Activated effector memory CD4-positive, alpha-beta T cell treated with anti-CD3 and anti-CD28 coated beads, Interleukin-2, amount 50 U/mL, for 16 hours (primary cell): ENCODE results near the gene GTF2A1L.
"Not testable (repeated sequence)": the region's sequence is repeated elsewhere in the genome, so short reads cannot be mapped to it uniquely, and the experiment has no call there.

Experiments
- DNase-seq: peaks from one replicate; pipeline ENCODE4 v3.0.0-alpha.2; 2020

GTF2A1L gene

GRCh38 chr2:48617618-48618017 is at the start of gene GTF2A1L:
GTF2A1L (plus strand) TSS chr2:48617856; CDS start chr2:48617875, 19 bp downstream.
- no peak for DNase-seq

- no peak for DNase-seq
Measured at GRCh38 chr2:48568547-48568946, 49.1 kb upstream of the GTF2A1L start.

- no peak for DNase-seq
Measured at GRCh38 chr2:48569433-48569832, 48.2 kb upstream of the GTF2A1L start.

- no peak for DNase-seq
Measured at GRCh38 chr2:48572816-48573215, 44.8 kb upstream of the GTF2A1L start.

GRCh38 chr2:48574353-48575287 is 43.0 kb upstream of the GTF2A1L start:
- no peak for DNase-seq

GRCh38 chr2:48578313-48578712 is 39.3 kb upstream of the GTF2A1L start:
- DNase-seq, result no peak

GRCh38 chr2:48583961-48584360 is 33.7 kb upstream of the GTF2A1L start:
- no peak for DNase-seq

GRCh38 chr2:48584551-48584950 is 33.1 kb upstream of the GTF2A1L start:
- DNase-seq, result no peak

GRCh38 chr2:48586433-48586832 is 31.2 kb upstream of the GTF2A1L start:
- no peak for DNase-seq

- no peak for DNase-seq
Measured at GRCh38 chr2:48587560-48587959, 30.1 kb upstream of the GTF2A1L start.

GRCh38 chr2:48587961-48588360 is 29.7 kb upstream of the GTF2A1L start:
- no peak for DNase-seq

GRCh38 chr2:48588745-48589144 is 28.9 kb upstream of the GTF2A1L start:
- DNase-seq, result no peak

GRCh38 chr2:48589170-48589767 is 28.4 kb upstream of the GTF2A1L start:
- no peak for DNase-seq

GRCh38 chr2:48590017-48590416 is 27.6 kb upstream of the GTF2A1L start:
- no peak for DNase-seq

GRCh38 chr2:48592067-48592466 is 25.6 kb upstream of the GTF2A1L start:
- no peak for DNase-seq

GRCh38 chr2:48596751-48597150 is 20.9 kb upstream of the GTF2A1L start:
- DNase-seq, result not testable (repeated sequence)

- no peak for DNase-seq
Measured at GRCh38 chr2:48597492-48597891, 20.2 kb upstream of the GTF2A1L start.

- no peak for DNase-seq
Measured at GRCh38 chr2:48600204-48600813, 17.3 kb upstream of the GTF2A1L start.

- no peak for DNase-seq
Measured at GRCh38 chr2:48600917-48601316, 16.7 kb upstream of the GTF2A1L start.

GRCh38 chr2:48601349-48601748 is 16.3 kb upstream of the GTF2A1L start:
- no peak for DNase-seq

- no peak for DNase-seq
Measured at GRCh38 chr2:48605482-48606175, 12.0 kb upstream of the GTF2A1L start.

GRCh38 chr2:48607307-48608014 is 10.2 kb upstream of the GTF2A1L start:
- no peak for DNase-seq

GRCh38 chr2:48613211-48613610 is 4.4 kb upstream of the GTF2A1L start:
- DNase-seq, result no peak
